ENCODE results near the gene RBMS2. TPM values are rescaled to one million over a fixed set of nuclear protein-coding genes. Genes with fewer than 3 reads are reported as not detected.

Gene RBMS2
- total and polyA plus RNA-seq, 9 of the 15 experiments (the other 6 are each of a cell fraction or from before 2014, with no cell fraction given), result 0.08 to 10.5 (median 0.31) TPM

DNA sequence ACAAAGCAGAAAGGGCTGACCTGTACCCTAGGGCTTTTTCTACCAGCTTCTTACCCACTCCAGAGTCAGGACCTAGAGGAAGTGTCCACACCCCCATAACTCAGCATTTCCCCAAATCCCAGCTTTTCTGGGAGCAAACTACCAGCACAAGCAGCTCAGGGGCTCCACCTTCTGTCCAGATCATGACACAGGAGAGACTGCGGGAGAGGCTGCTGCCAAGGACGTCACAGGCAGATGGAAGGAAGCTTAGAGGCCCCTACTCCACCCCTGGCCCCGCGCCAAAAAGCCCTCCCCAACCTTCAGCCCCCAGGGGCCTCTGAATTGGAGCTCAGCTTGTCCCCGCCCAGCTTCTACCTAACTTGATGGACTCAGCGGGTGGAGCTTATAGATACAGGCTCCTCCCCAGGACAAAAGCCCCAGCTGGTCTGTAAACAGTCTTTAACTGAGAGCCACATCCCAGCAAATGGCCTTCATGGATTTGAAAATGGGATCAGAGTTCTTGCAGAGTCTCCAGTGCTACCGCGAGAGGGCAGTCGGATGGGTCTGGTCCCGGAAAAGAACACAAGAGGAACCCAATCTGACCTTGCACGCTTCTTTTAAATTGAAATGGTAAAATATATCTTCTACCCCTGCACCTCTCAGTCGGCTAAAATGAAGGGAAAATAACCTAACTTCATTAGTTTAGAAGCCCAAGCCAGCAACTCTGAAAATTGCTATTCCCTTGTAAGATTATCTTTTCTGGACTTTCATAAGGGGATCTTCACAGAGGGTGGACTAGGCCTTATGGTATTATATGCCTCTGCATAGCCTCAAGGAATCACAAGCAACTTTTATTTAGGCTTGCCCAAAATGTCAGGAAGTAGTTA lies 115.3 kb downstream of the RBMS2 start (continued):
- TF ChIP-seq NFXL1 (CRISPR knock-in tag; IDR thresholded peaks at IDR 0.05) (peak; percentile 73; the same call in 1 of the 2 replicates), ZNF23 (CRISPR knock-in tag; IDR thresholded peaks at IDR 0.05) (no peak), CREB1 (IDR thresholded peaks at IDR 0.05) (peak; percentile 70), CREB1 (CRISPR knock-in tag; IDR thresholded peaks at IDR 0.05) (peak; percentile 81), ARID1B (IDR thresholded peaks at IDR 0.05) (peak; percentile 35), YY1 (IDR thresholded peaks at IDR 0.05; ENCODE audit: borderline replicate concordance in 1 of 3, control insufficient read depth in 1 of 3, extremely low read depth in 1 of 3, insufficient read depth in 3 of 3, insufficient read length in 1 of 3, insufficient replicate concordance in 2 of 3, low read depth in 1 of 3, low read length in 2 of 3) (peak in 1 of 3 experiments; percentile 62), KLF16 (IDR thresholded peaks at IDR 0.05) (peak; percentile 13; the same call in 1 of the 2 replicates), ZBTB17 (CRISPR knock-in tag; IDR thresholded peaks at IDR 0.05) (peak; percentile 41; the same call in 1 of the 2 replicates), SREBF2 (CRISPR knock-in tag; IDR thresholded peaks at IDR 0.05) (no peak), ATF7 (IDR thresholded peaks at IDR 0.05) (peak; percentile 95), PKNOX1 (IDR thresholded peaks at IDR 0.05) (peak; percentile 91), POLR2G (IDR thresholded peaks at IDR 0.05; ENCODE audit: low read depth, low read length) (peak; percentile 48; the same call in 1 of the 2 replicates), SP1 (CRISPR knock-in tag; IDR thresholded peaks at IDR 0.05) (peak; percentile 73; the same call in 1 of the 2 replicates), ZNF445 (CRISPR knock-in tag; IDR thresholded peaks at IDR 0.05; ENCODE audit: low read depth) (peak; percentile 71; the same call in 1 of the 2 replicates), ATF1 (CRISPR knock-in tag; IDR thresholded peaks at IDR 0.05) (no peak; the same call in 1 of the 2 replicates), ATF1 (tag; IDR thresholded peaks at IDR 0.05) (peak; percentile 90), ZNF311 (CRISPR knock-in tag; IDR thresholded peaks at IDR 0.05) (no peak), PRMT5 (CRISPR knock-in tag; IDR thresholded peaks at IDR 0.05) (no peak), TGIF2 (CRISPR knock-in tag; IDR thresholded peaks at IDR 0.05) (no peak), ZNF263 (CRISPR knock-in tag; IDR thresholded peaks at IDR 0.05; ENCODE audit: borderline replicate concordance) (peak; percentile 25; the same call in 1 of the 2 replicates), ADNP (tag; IDR thresholded peaks at IDR 0.05) (no peak), HCFC1 (IDR thresholded peaks at IDR 0.05; ENCODE audit: low read depth, low read length) (peak; percentile 55; the same call in 1 of the 2 replicates)
- TF ChIP-seq, protein P1, sequence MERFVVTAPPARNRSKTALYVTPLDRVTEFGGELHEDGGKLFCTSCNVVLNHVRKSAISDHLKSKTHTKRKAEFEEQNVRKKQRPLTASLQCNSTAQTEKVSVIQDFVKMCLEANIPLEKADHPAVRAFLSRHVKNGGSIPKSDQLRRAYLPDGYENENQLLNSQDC (CRISPR knock-in tag; IDR thresholded peaks at IDR 0.05), result no peak
- TF ChIP-seq, protein P2, sequence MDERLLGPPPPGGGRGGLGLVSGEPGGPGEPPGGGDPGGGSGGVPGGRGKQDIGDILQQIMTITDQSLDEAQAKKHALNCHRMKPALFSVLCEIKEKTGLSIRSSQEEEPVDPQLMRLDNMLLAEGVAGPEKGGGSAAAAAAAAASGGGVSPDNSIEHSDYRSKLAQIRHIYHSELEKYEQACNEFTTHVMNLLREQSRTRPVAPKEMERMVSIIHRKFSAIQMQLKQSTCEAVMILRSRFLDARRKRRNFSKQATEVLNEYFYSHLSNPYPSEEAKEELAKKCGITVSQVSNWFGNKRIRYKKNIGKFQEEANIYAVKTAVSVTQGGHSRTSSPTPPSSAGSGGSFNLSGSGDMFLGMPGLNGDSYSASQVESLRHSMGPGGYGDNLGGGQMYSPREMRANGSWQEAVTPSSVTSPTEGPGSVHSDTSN (CRISPR knock-in tag; IDR thresholded peaks at IDR 0.05; ENCODE audit: low read depth), result 0 out of 2 replicates have a peak, but pooled peaks have one; percentile 35
- TF ChIP-seq, protein P2 (tag; conservative IDR thresholded peaks at IDR 0.05; ENCODE audit: low read depth), result peak; percentile 56; the same call in 1 of the 2 replicates

Measured in K562 (cell line).